ENCODE data around the gene SRR.

Gene SRR

DNA sequence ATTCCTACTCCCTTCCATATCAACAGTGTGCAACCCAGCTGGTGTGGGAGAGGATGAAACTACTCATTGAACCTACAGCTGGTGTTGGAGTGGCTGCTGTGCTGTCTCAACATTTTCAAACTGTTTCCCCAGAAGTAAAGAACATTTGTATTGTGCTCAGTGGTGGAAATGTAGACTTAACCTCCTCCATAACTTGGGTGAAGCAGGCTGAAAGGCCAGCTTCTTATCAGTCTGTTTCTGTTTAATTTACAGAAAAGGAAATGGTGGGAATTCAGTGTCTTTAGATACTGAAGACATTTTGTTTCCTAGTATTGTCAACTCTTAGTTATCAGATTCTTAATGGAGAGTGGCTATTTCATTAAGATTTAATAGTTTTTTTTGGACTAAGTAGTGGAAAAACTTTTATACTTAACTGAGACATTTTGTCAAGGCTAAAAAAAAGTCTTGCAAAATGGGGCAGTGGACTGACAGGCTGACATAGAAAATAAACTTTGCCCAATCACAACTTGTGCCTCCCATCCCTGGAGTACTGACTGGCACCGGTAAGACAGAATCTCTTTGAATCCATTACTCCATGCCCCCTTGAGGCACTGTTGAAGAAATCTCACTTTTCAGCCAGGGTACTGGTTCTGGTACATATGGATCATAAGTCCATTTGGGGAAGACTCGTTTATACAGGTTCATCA, 20.0 kb downstream of the SRR start:
- Histone ChIP-seq H3K27me3 (no peaks in the 10 kb centered on the region), H3K36me3 (peaks cover 48 to 86% (median 82%) of the 10 kb centered on the region in 3 donors), H3K27ac (no peak overlapping the region), H3K9me3 (no peaks in the 10 kb centered on the region), H3K4me3 (no peak overlapping the region), H3K4me1 (no peaks in the 10 kb centered on the region)
- DNase-seq, result no peak
- TF ChIP-seq, protein P1, sequence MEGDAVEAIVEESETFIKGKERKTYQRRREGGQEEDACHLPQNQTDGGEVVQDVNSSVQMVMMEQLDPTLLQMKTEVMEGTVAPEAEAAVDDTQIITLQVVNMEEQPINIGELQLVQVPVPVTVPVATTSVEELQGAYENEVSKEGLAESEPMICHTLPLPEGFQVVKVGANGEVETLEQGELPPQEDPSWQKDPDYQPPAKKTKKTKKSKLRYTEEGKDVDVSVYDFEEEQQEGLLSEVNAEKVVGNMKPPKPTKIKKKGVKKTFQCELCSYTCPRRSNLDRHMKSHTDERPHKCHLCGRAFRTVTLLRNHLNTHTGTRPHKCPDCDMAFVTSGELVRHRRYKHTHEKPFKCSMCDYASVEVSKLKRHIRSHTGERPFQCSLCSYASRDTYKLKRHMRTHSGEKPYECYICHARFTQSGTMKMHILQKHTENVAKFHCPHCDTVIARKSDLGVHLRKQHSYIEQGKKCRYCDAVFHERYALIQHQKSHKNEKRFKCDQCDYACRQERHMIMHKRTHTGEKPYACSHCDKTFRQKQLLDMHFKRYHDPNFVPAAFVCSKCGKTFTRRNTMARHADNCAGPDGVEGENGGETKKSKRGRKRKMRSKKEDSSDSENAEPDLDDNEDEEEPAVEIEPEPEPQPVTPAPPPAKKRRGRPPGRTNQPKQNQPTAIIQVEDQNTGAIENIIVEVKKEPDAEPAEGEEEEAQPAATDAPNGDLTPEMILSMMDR (IDR thresholded peaks at IDR 0.05), result no peak
- intact Hi-C loops (cut with DNase I; ENCODE audit: low total_unique reads), result no loop called here

DNA sequence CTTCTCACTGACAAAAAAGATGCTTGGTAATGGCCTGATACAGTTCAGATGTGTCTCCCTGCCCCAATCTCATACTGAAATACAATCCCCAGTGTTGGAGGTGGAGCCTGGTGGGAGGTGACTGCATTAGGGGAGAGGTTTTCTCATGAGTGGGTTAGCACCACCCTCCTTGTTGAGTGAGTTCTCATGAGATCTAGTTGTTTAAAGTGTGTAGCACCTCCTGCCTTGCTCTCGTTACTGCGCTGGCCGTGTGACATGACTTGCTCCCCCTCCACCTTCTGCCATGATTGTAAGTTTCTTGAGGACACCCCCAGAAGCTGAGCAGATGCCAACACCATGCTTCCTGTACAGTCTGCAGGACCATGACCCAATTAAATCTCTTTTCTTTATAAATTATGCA, 27.6 kb downstream of the SRR start:
- TF ChIP-seq, protein P1 (IDR thresholded peaks at IDR 0.05), result no peak
- H3K36me3 ChIP-seq, result peaks cover 49 to 89% (median 79%) of the 10 kb centered on the region in 3 donors
- no peak overlapping the region for H3K4me3 ChIP-seq
- H3K4me1 ChIP-seq, result peaks cover 0 to 19% (median 11%) of the 10 kb centered on the region in 4 donors
- no peak for DNase-seq
- H3K9me3 ChIP-seq, result no peaks in the 10 kb centered on the region
- intact Hi-C loops (cut with DNase I; ENCODE audit: low total_unique reads), result no loop called here
- H3K27me3 ChIP-seq, result no peaks in the 10 kb centered on the region
- no peak overlapping the region for H3K27ac ChIP-seq

DNA sequence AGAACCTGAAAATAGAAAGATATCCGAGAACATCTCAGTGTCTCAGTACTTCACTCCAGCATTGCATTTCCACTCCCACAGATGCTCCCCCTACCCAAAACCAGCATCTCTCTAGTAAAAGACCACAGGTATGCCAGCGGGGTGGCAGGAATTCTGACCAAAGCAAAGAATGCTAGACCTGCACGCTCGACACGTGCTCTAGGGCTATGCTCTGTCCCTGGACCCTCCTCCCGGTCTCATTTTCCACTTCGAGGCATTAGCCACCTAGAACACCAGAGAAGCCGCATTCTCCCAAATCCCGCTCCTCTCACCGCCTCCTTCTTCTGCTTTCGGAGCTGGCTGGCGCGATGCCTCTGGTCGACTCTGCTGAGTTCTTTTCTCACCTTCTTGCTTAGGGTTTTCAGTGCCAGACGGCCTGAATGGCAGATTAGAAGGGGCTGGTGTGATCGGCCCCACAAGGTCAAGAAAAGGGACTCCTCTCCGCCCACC, 32.0 kb downstream of the SRR start:
- no peak for DNase-seq
- intact Hi-C loops (cut with DNase I; ENCODE audit: low total_unique reads), result no loop called here
- peak overlapping the region; percentile 85 to 99 for H3K4me3 ChIP-seq
- peak overlapping the region; percentile 80 to 92 for H3K27ac ChIP-seq
- H3K27me3 ChIP-seq, result no peaks in the 10 kb centered on the region
- TF ChIP-seq, protein P1 (IDR thresholded peaks at IDR 0.05), result no peak
- H3K9me3 ChIP-seq, result no peaks in the 10 kb centered on the region
- H3K36me3 ChIP-seq, result peaks cover 42 to 47% (median 43%) of the 10 kb centered on the region in 3 donors
- peaks cover 0 to 34% (median 16%) of the 10 kb centered on the region in 4 donors for H3K4me1 ChIP-seq

DNA sequence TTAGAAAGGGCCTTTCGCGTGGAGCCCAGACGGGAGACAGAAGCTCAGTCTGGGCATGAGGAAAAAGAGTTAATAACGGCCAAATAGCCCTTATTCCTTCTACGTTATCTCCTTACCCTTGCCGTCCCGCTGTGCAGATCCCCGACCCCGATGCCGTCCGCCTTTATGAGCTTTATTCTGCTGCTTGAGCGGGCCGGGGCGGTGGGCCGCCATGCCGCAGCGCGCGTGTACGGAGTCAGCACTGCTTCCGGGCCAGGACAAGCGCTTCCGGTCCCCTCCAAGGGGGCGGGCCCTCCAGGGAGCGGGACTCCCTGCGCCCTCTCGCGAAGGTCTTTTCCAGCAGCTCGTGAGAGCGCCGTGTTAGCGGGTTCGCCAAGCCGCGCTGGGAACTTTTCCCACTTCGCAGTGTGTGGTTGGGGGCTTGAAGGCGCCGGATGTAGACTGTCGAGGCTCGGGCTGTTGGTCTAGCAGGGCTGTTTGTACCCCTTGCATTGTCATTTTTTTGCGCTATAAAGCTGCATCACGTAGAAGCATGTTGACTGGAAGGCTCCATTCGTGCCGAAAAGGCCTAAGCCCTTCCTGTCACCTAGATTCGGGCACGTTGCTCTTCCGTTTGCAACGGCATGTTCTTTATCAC, 32.6 kb downstream of the SRR start, which contains the start of gene TSR1:
Gene TSR1, minus strand, starts transcription at position 243 of the 637 bp plus-strand sequence. Its CDS starts 30 bp downstream, at position 213.
- intact Hi-C loops (cut with DNase I; ENCODE audit: low total_unique reads), result no loop called here
- DNase-seq, result peak; percentile 87 to 94
- H3K27ac ChIP-seq, result peak within 1 kb of the TSS; percentile 80 to 92
- TF ChIP-seq, protein P1 (IDR thresholded peaks at IDR 0.05), result peak in 1 of 2 experiments; percentile 17
- peak within 1 kb of the TSS; percentile 85 to 99 for H3K4me3 ChIP-seq
- peaks cover 36 to 47% (median 38%) of the 10 kb centered on the region in 3 donors for H3K36me3 ChIP-seq
- H3K4me1 ChIP-seq, result peaks cover 0 to 34% (median 16%) of the 10 kb centered on the region in 4 donors
- H3K27me3 ChIP-seq, result no peaks in the 10 kb centered on the region
- H3K9me3 ChIP-seq, result no peaks in the 10 kb centered on the region

DNA sequence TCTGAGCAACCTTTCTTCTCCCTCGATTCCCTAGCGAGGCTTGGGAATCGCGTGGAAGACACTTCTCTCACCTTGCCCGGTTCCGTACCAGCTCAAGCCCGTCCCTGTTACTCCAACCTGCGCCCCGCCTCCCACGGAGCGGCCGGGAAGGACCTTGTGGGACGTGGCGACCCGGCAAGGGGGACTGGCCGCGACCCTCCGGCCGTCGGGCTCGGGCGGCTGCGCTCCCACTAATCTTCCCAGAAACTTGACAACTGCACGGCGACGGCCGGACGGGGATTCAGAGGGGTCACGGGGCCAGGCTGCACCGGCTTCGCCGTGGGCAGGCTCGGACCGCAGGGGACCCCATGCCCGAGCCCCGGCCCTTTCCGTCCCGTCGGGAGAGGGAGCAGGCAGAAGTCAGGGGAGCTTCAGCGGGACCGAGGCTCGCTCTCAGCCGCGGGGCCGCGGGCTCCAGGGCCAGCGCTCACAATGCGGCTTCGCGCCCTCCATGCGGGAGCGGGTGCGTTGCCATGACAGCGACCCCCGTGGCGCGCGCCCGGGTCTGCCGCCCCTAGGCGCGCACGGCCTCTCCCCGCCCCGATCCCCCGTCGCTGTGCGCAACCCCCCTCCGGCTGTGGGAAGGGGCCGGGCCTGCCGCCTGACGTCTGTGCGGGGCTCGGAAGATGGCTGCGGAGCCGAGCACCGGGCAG, 33.2 kb downstream of the SRR start, which contains the start of gene SGSM2:
Gene SGSM2, plus strand, starts transcription at position 650 of the 692 bp plus-strand sequence. CDS start 188 bp downstream, outside the sequence.
- TF ChIP-seq, protein P1 (IDR thresholded peaks at IDR 0.05), result no peak
- intact Hi-C loops (cut with DNase I; ENCODE audit: low total_unique reads), result no loop called here
- Histone ChIP-seq H3K4me3 (peak within 1 kb of the TSS; percentile 85 to 99), H3K27me3 (no peaks in the 10 kb centered on the region), H3K27ac (peak within 1 kb of the TSS; percentile 80 to 92), H3K9me3 (no peaks in the 10 kb centered on the region), H3K4me1 (peaks cover 0 to 34% (median 16%) of the 10 kb centered on the region in 4 donors), H3K36me3 (peaks cover 29 to 47% (median 31%) of the 10 kb centered on the region in 3 donors)
- DNase-seq, result peak; percentile 54 to 80
